Neural cell (in vitro differentiated cells): ENCODE measurements around the gene ESPN.

ENCODE experiments used
- CTCF ChIP-seq: fragments of 450-650 bp; IDR thresholded peaks from 2 replicates; pipeline ENCODE4 v1.5.1; 2014; ENCODE audit warnings: antibody characterized with exemption, mild to moderate bottlenecking, moderate library complexity; ENCODE audit not compliant: poor library complexity, severe bottlenecking
- EZH2 ChIP-seq: fragments of 200-600, 300-800 bp; shearing (Covaris generic), sonication (generic); IDR thresholded peaks from 2 replicates; pipeline ENCODE4 v1.6.1; 2014; ENCODE audit warnings: antibody characterized with exemption, low read length, borderline replicate concordance, mild to moderate bottlenecking; ENCODE audit not compliant: insufficient read depth, poor library complexity, severe bottlenecking

DNA sequence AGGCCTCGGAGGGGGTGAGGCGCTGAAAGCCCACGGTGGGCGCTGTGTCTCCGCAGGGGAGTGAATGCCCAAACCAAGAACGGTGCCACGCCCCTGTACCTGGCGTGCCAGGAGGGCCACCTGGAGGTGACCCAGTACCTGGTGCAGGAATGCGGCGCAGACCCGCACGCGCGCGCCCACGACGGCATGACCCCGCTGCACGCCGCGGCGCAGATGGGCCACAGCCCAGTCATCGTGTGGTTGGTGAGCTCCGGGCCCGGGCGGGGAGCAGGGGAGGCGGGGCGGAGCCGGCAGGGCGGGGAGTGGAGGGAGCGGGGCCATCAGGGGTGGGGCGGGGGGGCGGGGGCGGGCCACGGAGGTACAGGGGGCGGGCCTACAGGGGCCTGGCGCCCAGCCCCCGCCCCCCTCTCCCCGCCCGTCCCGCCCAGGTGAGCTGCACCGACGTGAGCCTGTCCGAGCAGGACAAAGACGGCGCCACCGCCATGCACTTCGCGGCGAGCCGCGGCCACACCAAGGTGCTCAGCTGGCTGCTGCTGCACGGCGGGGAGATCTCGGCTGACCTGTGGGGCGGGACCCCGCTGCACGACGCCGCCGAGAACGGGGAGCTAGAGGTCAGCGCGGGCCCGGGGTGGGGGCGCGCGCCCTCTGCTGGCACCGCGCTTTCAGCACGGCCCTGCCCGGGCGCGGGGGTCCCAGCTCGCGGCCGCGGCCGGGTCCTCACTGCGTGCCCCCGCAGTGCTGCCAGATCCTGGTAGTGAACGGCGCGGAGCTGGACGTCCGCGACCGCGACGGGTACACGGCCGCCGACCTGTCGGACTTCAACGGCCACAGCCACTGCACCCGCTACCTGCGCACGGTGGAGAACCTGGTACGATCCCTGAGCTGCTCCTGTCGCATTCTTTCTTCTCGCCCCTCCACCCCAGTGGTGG is 15.9 kb downstream of the ESPN start:
- TF ChIP-seq CTCF: peak; percentile 53
- TF ChIP-seq EZH2: no peak
